HFFc6 (cell line): Measurements from ENCODE around the gene ADNP. TPM values are rescaled to one million over a fixed set of nuclear protein-coding genes. Genes with fewer than 3 reads are reported as not detected.
A peak's percentile ranks its signal among the peaks of the same experiment; 100 is the strongest.

ENCODE experiments used
- DNase-seq: peaks from one replicate; pipeline ENCODE4 v3.0.0-alpha.2; 2018
- H3K27ac Mint-ChIP-seq: 2 replicates; pipeline ENCODE4 v1.8.0; 2020; ENCODE audit warnings: mild to moderate bottlenecking, mixed read lengths
- H3K27me3 Mint-ChIP-seq: 2 replicates; pipeline ENCODE4 v1.8.0; 2021; ENCODE audit warnings: mild to moderate bottlenecking, moderate library complexity, mixed read lengths; ENCODE audit not compliant: insufficient read depth
- H3K36me3 Mint-ChIP-seq: 2 replicates; pipeline ENCODE4 v1.8.0; 2021; ENCODE audit warnings: low read depth, mixed read lengths
- H3K4me1 Mint-ChIP-seq: 2 replicates; pipeline ENCODE4 v1.8.0; 2020; ENCODE audit warnings: low read depth, mixed read lengths
- H3K4me3 Mint-ChIP-seq: 2 replicates; pipeline ENCODE4 v1.8.0; 2020; ENCODE audit warnings: mild to moderate bottlenecking, moderate library complexity, mixed read lengths
- H3K9me3 Mint-ChIP-seq: 2 replicates; pipeline ENCODE4 v1.8.0; 2020; ENCODE audit warnings: mild to moderate bottlenecking, mixed read lengths
- CTCF ChIP-seq: fragments of 200-600 bp; sonication (generic); IDR thresholded peaks from 2 replicates; pipeline ENCODE4 v1.5.0; 2021; ENCODE audit warnings: antibody characterized with exemption, mild to moderate bottlenecking
- total RNA-seq, 6 experiments: library from RNA; stranded (reverse); fragmentation: NEBNext Ultra II Directional; extraction: Animal tissue kit (Norgen Biotek cat#: 25700); gene quantifications; 2 replicates in 1 of 6; 3 replicates in 5 of 6; pipeline ENCODE4 v1.2.3, GENCODE V29; 2021

ADNP gene
- total RNA-seq, 6 experiments from 2014 or later = 56.5 to 68.8 (median 57.3) TPM

- no peak for TF ChIP-seq CTCF
- Mint-ChIP-seq H3K27ac (peak overlapping the region; percentile 95), H3K36me3 (peaks cover 23% of the 10 kb centered on the region), H3K4me3 (peak overlapping the region; percentile 78), H3K27me3 (no peaks in the 10 kb centered on the region; the same call in 1 of the 2 replicates), H3K4me1 (peaks cover 74% of the 10 kb centered on the region), H3K9me3 (no peaks in the 10 kb centered on the region)
- peak; percentile 95 for DNase-seq
These were observed 20.2 kb downstream of the ADNP start for GRCh38 chr20:50911030-50911429.

- TF ChIP-seq CTCF = no peak
- no peak for DNase-seq
- Mint-ChIP-seq H3K27ac (peak overlapping the region; percentile 95), H3K9me3 (no peaks in the 10 kb centered on the region), H3K4me3 (peak overlapping the region; percentile 37), H3K36me3 (peaks cover 23% of the 10 kb centered on the region), H3K4me1 (peaks cover 58% of the 10 kb centered on the region), H3K27me3 (no peaks in the 10 kb centered on the region; the same call in 1 of the 2 replicates)
These were observed 21.8 kb downstream of the ADNP start for GRCh38 chr20:50909413-50909812.

- H3K27me3 Mint-ChIP-seq = peaks cover 1% of the 10 kb centered on the region
- H3K4me1 Mint-ChIP-seq = peaks cover 17% of the 10 kb centered on the region
- H3K27ac Mint-ChIP-seq = peak overlapping the region; percentile 23; the same call in 1 of the 2 replicates
- no peak for DNase-seq
- no peak for TF ChIP-seq CTCF
- H3K9me3 Mint-ChIP-seq = no peaks in the 10 kb centered on the region
- H3K36me3 Mint-ChIP-seq = peaks cover 33% of the 10 kb centered on the region
- no peak overlapping the region for H3K4me3 Mint-ChIP-seq
These were observed 27.1 kb downstream of the ADNP start for GRCh38 chr20:50904067-50904570.

GRCh38 chr20:50903353-50904051 is 27.7 kb downstream of the ADNP start:
- peaks cover 35% of the 10 kb centered on the region for H3K36me3 Mint-ChIP-seq
- peaks cover 17% of the 10 kb centered on the region for H3K4me1 Mint-ChIP-seq
- H3K27ac Mint-ChIP-seq = no peak overlapping the region; the same call in 1 of the 2 replicates
- no peak for DNase-seq
- no peaks in the 10 kb centered on the region for H3K9me3 Mint-ChIP-seq
- no peak overlapping the region for H3K4me3 Mint-ChIP-seq
- peaks cover 1% of the 10 kb centered on the region for H3K27me3 Mint-ChIP-seq
- no peak for TF ChIP-seq CTCF

GRCh38 chr20:50901301-50901700 is 29.9 kb downstream of the ADNP start:
- Mint-ChIP-seq H3K4me1 (peaks cover 9% of the 10 kb centered on the region), H3K9me3 (no peaks in the 10 kb centered on the region), H3K4me3 (no peak overlapping the region), H3K36me3 (peaks cover 42% of the 10 kb centered on the region), H3K27ac (no peak overlapping the region), H3K27me3 (peaks cover 1% of the 10 kb centered on the region; the same call in 1 of the 2 replicates)
- DNase-seq = no peak
- TF ChIP-seq CTCF = no peak
